ENCODE data around the gene BTBD17.

The BTBD17 gene

GRCh38 chr17:74379495-74380085 lies 17.9 kb upstream of the BTBD17 start:
- no peak for TF ChIP-seq POLR2A (IDR thresholded peaks at IDR 0.05; ENCODE audit: low read depth, low read length)
- no peak for FAIRE-seq
- DNase-seq (ENCODE audit: insufficient read length, low spot score), result peak; percentile 95

- TF ChIP-seq POLR2A (IDR thresholded peaks at IDR 0.05; ENCODE audit: low read depth, low read length), result no peak
- DNase-seq (ENCODE audit: insufficient read length, low spot score) (no peak), FAIRE-seq (no peak)
Observed at GRCh38 chr17:74374858-74375257, 13.2 kb upstream of the BTBD17 start.

- no peak for DNase-seq (ENCODE audit: insufficient read length, low spot score)
Observed at GRCh38 chr17:74373838-74374606, 12.4 kb upstream of the BTBD17 start.

GRCh38 chr17:74372426-74372825 lies 10.8 kb upstream of the BTBD17 start:
- no peak for TF ChIP-seq POLR2A (IDR thresholded peaks at IDR 0.05; ENCODE audit: low read depth, low read length)
- FAIRE-seq (no peak), DNase-seq (ENCODE audit: insufficient read length, low spot score) (no peak)

More at GRCh38 chr17:74373838-74374606, 12.4 kb upstream of the BTBD17 start:
- FAIRE-seq, result no peak
- no peak for TF ChIP-seq POLR2A (IDR thresholded peaks at IDR 0.05; ENCODE audit: low read depth, low read length)

- FAIRE-seq, result no peak
- TF ChIP-seq POLR2A (IDR thresholded peaks at IDR 0.05; ENCODE audit: low read depth, low read length), result no peak
- DNase-seq (ENCODE audit: insufficient read length, low spot score), result no peak
Observed at GRCh38 chr17:74371653-74372147, 10.0 kb upstream of the BTBD17 start.

- no peak for DNase-seq (ENCODE audit: insufficient read length, low spot score)
- TF ChIP-seq POLR2A (IDR thresholded peaks at IDR 0.05; ENCODE audit: low read depth, low read length), result no peak
- no peak for FAIRE-seq
Observed at GRCh38 chr17:74369665-74370490, 8.2 kb upstream of the BTBD17 start.

GRCh38 chr17:74369221-74369620 lies 7.6 kb upstream of the BTBD17 start:
- FAIRE-seq (no peak), DNase-seq (ENCODE audit: insufficient read length, low spot score) (no peak)

GRCh38 chr17:74368341-74369081 lies 6.8 kb upstream of the BTBD17 start:
- DNase-seq (ENCODE audit: insufficient read length, low spot score) (peak; percentile 92), FAIRE-seq (no peak)
- TF ChIP-seq POLR2A (IDR thresholded peaks at IDR 0.05; ENCODE audit: low read depth, low read length), result no peak

More at GRCh38 chr17:74369221-74369620, 7.6 kb upstream of the BTBD17 start:
- TF ChIP-seq POLR2A (IDR thresholded peaks at IDR 0.05; ENCODE audit: low read depth, low read length), result no peak

GRCh38 chr17:74367206-74367605 lies 5.5 kb upstream of the BTBD17 start, which contains the start of gene GPR142:
GPR142 (plus strand) TSS chr17:74367506; CDS start chr17:74369541, 2,035 bp downstream.
- TF ChIP-seq POLR2A (IDR thresholded peaks at IDR 0.05; ENCODE audit: low read depth, low read length), result no peak
- no peak for FAIRE-seq
- no peak for DNase-seq (ENCODE audit: insufficient read length, low spot score)

- DNase-seq (ENCODE audit: insufficient read length, low spot score) (no peak), FAIRE-seq (no peak)
- TF ChIP-seq POLR2A (IDR thresholded peaks at IDR 0.05; ENCODE audit: low read depth, low read length), result no peak
Observed at GRCh38 chr17:74362810-74363498, 1.3 kb upstream of the BTBD17 start.

- no peak for DNase-seq (ENCODE audit: insufficient read length, low spot score)
- FAIRE-seq, result no peak
- TF ChIP-seq POLR2A (IDR thresholded peaks at IDR 0.05; ENCODE audit: low read depth, low read length), result no peak
Observed at GRCh38 chr17:74362069-74362405, 369 bp upstream of the BTBD17 start.

- DNase-seq (ENCODE audit: insufficient read length, low spot score) (no peak), FAIRE-seq (no peak)
- TF ChIP-seq POLR2A (IDR thresholded peaks at IDR 0.05; ENCODE audit: low read depth, low read length), result no peak
Observed at GRCh38 chr17:74360899-74361229, 804 bp downstream of the BTBD17 start.

GRCh38 chr17:74359916-74360315 lies 1.8 kb downstream of the BTBD17 start:
- DNase-seq (ENCODE audit: insufficient read length, low spot score) (no peak), FAIRE-seq (no peak)
- TF ChIP-seq POLR2A (IDR thresholded peaks at IDR 0.05; ENCODE audit: low read depth, low read length), result no peak

Data from H54 (cell line).